T-cell (primary cell): ENCODE measurements around the gene ADAMTS14. TPM values are rescaled to one million over a fixed set of nuclear protein-coding genes. Genes with fewer than 3 reads are reported as not detected.

Experiments
- ATAC-seq, 4 experiments: fragments of 200-7000 bp in 3 of 4; fragments of 150-1000 bp in 1 of 4; cut with Tn5 transposase; replicated peaks in 1 of 4; 1 replicate in 3 of 4; 2 replicates in 1 of 4; pipeline ENCODE4 v1.10.0; 2021; ENCODE audit warnings: moderate library complexity in 3 of 4, mild to moderate bottlenecking in 2 of 4, moderate number of reproducible peaks in 1 of 4
- CTCF ChIA-PET, 2 donors: fragments of 300-600 bp; sonication (Branson Sonifier 250); formaldehyde crosslinking; loops; one replicate each; lab custom pipeline; 2022; ENCODE audit warnings: antibody characterized with exemption in 2 of 2; lab: Charles Lee
- POLR2A ChIA-PET, 2 donors: fragments of 300-600 bp; sonication (Branson Sonifier 250); formaldehyde crosslinking; loops; one replicate each; lab custom pipeline; 2022; ENCODE audit warnings: antibody characterized with exemption in 2 of 2; lab: Charles Lee
- DNase-seq, 35 experiments: peaks; one replicate each; pipeline versions ENCODE4 v3.0.0 to v3.0.0-alpha.2; 2013 to 2023
- H3K27ac ChIP-seq: one replicate; pipeline ENCODE4 v1.5.1; 2013; ENCODE audit warnings: low read length
- H3K27me3 ChIP-seq, 2 experiments: replicated peaks in 1 of 2; 1 replicate in 1 of 2; 2 replicates in 1 of 2; pipeline versions ENCODE4 v1.6.1 to v1.7.0; 2013; ENCODE audit warnings: low read length in 1 of 2, mixed read lengths in 1 of 2; ENCODE audit not compliant: control insufficient read depth in 2 of 2, insufficient read depth in 2 of 2; ENCODE audit errors: extremely low read depth in 1 of 2
- H3K36me3 ChIP-seq, 2 donors: 1 replicate in 1 of 2; 2 replicates in 1 of 2; pipeline versions ENCODE4 v1.6.1 to v1.7.0; 2013; ENCODE audit warnings: low read length in 1 of 2; ENCODE audit not compliant: control insufficient read depth in 2 of 2, insufficient read depth in 1 of 2; ENCODE audit errors: extremely low read depth in 1 of 2
- H3K4me1 ChIP-seq, 2 experiments: 1 replicate in 1 of 2; 2 replicates in 1 of 2; pipeline versions ENCODE4 v1.6.1 to v1.7.0; 2013; ENCODE audit warnings: low read length in 2 of 2, mixed read lengths in 1 of 2; ENCODE audit not compliant: insufficient read depth in 2 of 2, control insufficient read depth in 1 of 2; ENCODE audit errors: extremely low read depth in 1 of 2
- H3K4me3 ChIP-seq, 2 donors: 1 replicate in 1 of 2; 2 replicates in 1 of 2; pipeline versions ENCODE4 v1.5.1 to v1.7.0; 2013; ENCODE audit warnings: mild to moderate bottlenecking in 2 of 2, low read length in 1 of 2, moderate library complexity in 1 of 2; ENCODE audit not compliant: control insufficient read depth in 1 of 2; ENCODE audit errors: extremely low read depth in 1 of 2
- H3K9me3 ChIP-seq: 2 replicates; pipeline ENCODE4 v1.7.0; 2013
- H3K27ac Mint-ChIP-seq, 2 donors: one replicate each; pipeline ENCODE4 v1.8.0; 2020 to 2021; ENCODE audit warnings: mild to moderate bottlenecking in 2 of 2, mixed read lengths in 2 of 2
- H3K27me3 Mint-ChIP-seq, 2 donors: one replicate each; pipeline ENCODE4 v1.8.0; 2021 to 2022; ENCODE audit warnings: mixed read lengths in 2 of 2
- H3K36me3 Mint-ChIP-seq: one replicate; pipeline ENCODE4 v1.8.0; 2021; ENCODE audit warnings: mixed read lengths
- H3K4me1 Mint-ChIP-seq, 3 donors: one replicate each; pipeline ENCODE4 v1.8.0; 2020 to 2022; ENCODE audit warnings: mixed read lengths in 3 of 3, mild to moderate bottlenecking in 1 of 3
- H3K4me3 Mint-ChIP-seq, 3 donors: one replicate each; pipeline ENCODE4 v1.8.0; 2020 to 2022; ENCODE audit warnings: mild to moderate bottlenecking in 3 of 3, mixed read lengths in 3 of 3, moderate library complexity in 3 of 3
- H3K9me3 Mint-ChIP-seq, 3 donors: one replicate each; pipeline ENCODE4 v1.8.0; 2020 to 2022; ENCODE audit warnings: mixed read lengths in 3 of 3
- WGBS: methylation state at CpG from one replicate; pipeline ENCODE4 v1.1.5; 2013; ENCODE audit warnings: missing lambda C conversion rate; ENCODE audit not compliant: insufficient coverage; 5-methylcytosine and 5-hydroxymethylcytosine counted together
- total RNA-seq, 35 experiments: library from RNA in 6 of 35; stranded (reverse) in 6 of 35; fragments of 120-200 nt in 1 of 35; gene quantifications; one replicate each; pipeline versions ENCODE4 v1.2.1 to v1.2.4 and lab custom pipeline; 2013 to 2026

The ADAMTS14 gene
- total RNA-seq, 5 donors from 2014 or later (not counting 1 experiment from before 2014, with no cell fraction given): 0.09 to 0.13 (median 0.10) TPM; not detected in 1

- no peaks in the 10 kb centered on the region for H3K36me3 Mint-ChIP-seq
- DNase-seq: no peak
- H3K4me3 ChIP-seq: no peak overlapping the region
- no peak overlapping the region for H3K27ac Mint-ChIP-seq
- H3K4me3 Mint-ChIP-seq: no peak overlapping the region
- H3K27me3 Mint-ChIP-seq: no peaks in the 10 kb centered on the region
- ChIA-PET POLR2A (no interaction called here), CTCF (interaction anchor here (0.5 to 2.0 kb wide), 6 partner anchors 122 to 336 kb away, joined by 3 to 15 read pairs (median 4); no protein-coding TSS in a partner anchor)
- no peaks in the 10 kb centered on the region for H3K4me1 ChIP-seq
- H3K9me3 ChIP-seq: no peaks in the 10 kb centered on the region
- 78% methylated on average over 4 of the region's 7 CpGs for WGBS
- no peaks in the 10 kb centered on the region for H3K36me3 ChIP-seq
- no peaks in the 10 kb centered on the region for H3K9me3 Mint-ChIP-seq
- H3K4me1 Mint-ChIP-seq: peaks cover 4 to 8% (median 8%) of the 10 kb centered on the region in 3 donors
- no peak overlapping the region for H3K27ac ChIP-seq
- ATAC-seq: no peak
- peaks cover 0 to 21% of the 10 kb centered on the region in 2 experiments for H3K27me3 ChIP-seq
Observed at GRCh38 chr10:70759781-70760180, 87.5 kb downstream of the ADAMTS14 start.

DNA sequence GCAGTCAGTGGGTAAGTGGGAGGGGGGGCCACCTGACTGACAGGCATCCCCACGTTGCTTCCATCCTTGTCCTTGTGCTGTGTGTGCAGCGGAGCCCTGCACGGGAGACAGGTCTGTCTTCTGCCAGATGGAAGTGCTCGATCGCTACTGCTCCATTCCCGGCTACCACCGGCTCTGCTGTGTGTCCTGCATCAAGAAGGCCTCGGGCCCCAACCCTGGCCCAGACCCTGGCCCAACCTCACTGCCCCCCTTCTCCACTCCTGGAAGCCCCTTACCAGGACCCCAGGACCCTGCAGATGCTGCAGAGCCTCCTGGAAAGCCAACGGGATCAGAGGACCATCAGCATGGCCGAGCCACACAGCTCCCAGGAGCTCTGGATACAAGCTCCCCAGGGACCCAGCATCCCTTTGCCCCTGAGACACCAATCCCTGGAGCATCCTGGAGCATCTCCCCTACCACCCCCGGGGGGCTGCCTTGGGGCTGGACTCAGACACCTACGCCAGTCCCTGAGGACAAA is 88.0 kb downstream of the ADAMTS14 start:
- Histone ChIP-seq H3K36me3 (no peaks in the 10 kb centered on the region), H3K27ac (no peak overlapping the region), H3K9me3 (no peaks in the 10 kb centered on the region), H3K4me3 (no peak overlapping the region), H3K4me1 (no peaks in the 10 kb centered on the region), H3K27me3 (peaks cover 0 to 18% of the 10 kb centered on the region in 2 experiments)
- Mint-ChIP-seq H3K4me3 (no peak overlapping the region), H3K4me1 (peaks cover 4 to 8% (median 8%) of the 10 kb centered on the region in 3 donors), H3K36me3 (no peaks in the 10 kb centered on the region), H3K27me3 (no peaks in the 10 kb centered on the region), H3K9me3 (peaks cover 0 to 2% (median under 1%) of the 10 kb centered on the region in 3 donors), H3K27ac (no peak overlapping the region)
- no peak for DNase-seq
- WGBS: 84% methylated on average over 11 of the region's 12 CpGs
- POLR2A ChIA-PET: no interaction called here
- CTCF ChIA-PET: interaction anchor here (0.5 to 2.0 kb wide), 4 partner anchors 192 to 211 kb away, joined by 3 to 15 read pairs (median 5); no protein-coding TSS in a partner anchor
- no peak for ATAC-seq

DNA sequence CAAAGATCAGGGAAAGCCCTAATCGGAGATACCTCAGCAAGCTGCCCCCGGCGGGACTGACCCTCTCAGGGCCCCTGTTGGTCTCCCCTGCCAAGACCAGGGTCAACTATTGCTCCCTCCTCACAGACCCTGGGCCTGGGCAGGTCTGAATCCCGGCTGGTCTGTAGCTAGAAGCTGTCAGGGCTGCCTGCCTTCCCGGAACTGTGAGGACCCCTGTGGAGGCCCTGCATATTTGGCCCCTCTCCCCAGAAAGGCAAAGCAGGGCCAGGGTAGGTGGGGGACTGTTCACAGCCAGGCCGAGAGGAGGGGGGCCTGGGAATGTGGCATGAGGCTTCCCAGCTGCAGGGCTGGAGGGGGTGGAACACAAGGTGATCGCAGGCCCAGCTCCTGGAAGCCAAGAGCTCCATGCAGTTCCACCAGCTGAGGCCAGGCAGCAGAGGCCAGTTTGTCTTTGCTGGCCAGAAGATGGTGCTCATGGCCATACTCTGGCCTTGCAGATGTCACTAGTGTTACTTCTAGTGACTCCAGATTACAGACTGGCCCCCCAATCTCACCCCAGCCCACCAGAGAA is 88.8 kb downstream of the ADAMTS14 start:
- Mint-ChIP-seq H3K4me3 (no peak overlapping the region), H3K27me3 (no peaks in the 10 kb centered on the region), H3K4me1 (peaks cover 4 to 8% (median 8%) of the 10 kb centered on the region in 3 donors), H3K27ac (no peak overlapping the region), H3K9me3 (peaks cover 0 to 9% (median 4%) of the 10 kb centered on the region in 3 donors), H3K36me3 (no peaks in the 10 kb centered on the region)
- Histone ChIP-seq H3K4me1 (no peaks in the 10 kb centered on the region), H3K27me3 (peaks cover 0 to 23% of the 10 kb centered on the region in 2 experiments), H3K4me3 (no peak overlapping the region), H3K27ac (no peak overlapping the region), H3K36me3 (no peaks in the 10 kb centered on the region), H3K9me3 (no peaks in the 10 kb centered on the region)
- WGBS: 79% methylated on average over 4 of the region's 7 CpGs
- DNase-seq: no peak
- CTCF ChIA-PET: interaction anchor here in 1 of 2 donors (1.4 kb wide), 1 partner anchor 202 kb away, joined by 4 read pairs; no protein-coding TSS in a partner anchor
- ATAC-seq: no peak
- POLR2A ChIA-PET: interaction anchor here in 1 of 2 donors (1.1 kb wide), 1 partner anchor 725 kb away, joined by 3 read pairs; no protein-coding TSS in a partner anchor

- Mint-ChIP-seq H3K9me3 (peaks cover 0 to 9% (median 4%) of the 10 kb centered on the region in 3 donors), H3K36me3 (no peaks in the 10 kb centered on the region), H3K4me3 (no peak overlapping the region), H3K4me1 (peaks cover 4 to 8% (median 8%) of the 10 kb centered on the region in 3 donors), H3K27me3 (no peaks in the 10 kb centered on the region), H3K27ac (no peak overlapping the region)
- H3K27me3 ChIP-seq: peaks cover 0 to 24% of the 10 kb centered on the region in 2 experiments
- no peaks in the 10 kb centered on the region for H3K36me3 ChIP-seq
- H3K4me3 ChIP-seq: no peak overlapping the region
- 61% methylated on average over 6 of the region's 10 CpGs for WGBS
- no peaks in the 10 kb centered on the region for H3K9me3 ChIP-seq
- H3K4me1 ChIP-seq: no peaks in the 10 kb centered on the region
- ChIA-PET POLR2A (interaction anchor here in 1 of 2 donors (1.1 kb wide), 1 partner anchor 726 kb away, joined by 3 read pairs; no protein-coding TSS in a partner anchor), CTCF (interaction anchor here in 1 of 2 donors (0.7 kb wide), 1 partner anchor 12 kb away, joined by 7 read pairs; no protein-coding TSS in a partner anchor)
- no peak overlapping the region for H3K27ac ChIP-seq
- no peak for DNase-seq
- ATAC-seq: no peak
Observed at GRCh38 chr10:70761727-70762350, 89.5 kb downstream of the ADAMTS14 start.

DNA sequence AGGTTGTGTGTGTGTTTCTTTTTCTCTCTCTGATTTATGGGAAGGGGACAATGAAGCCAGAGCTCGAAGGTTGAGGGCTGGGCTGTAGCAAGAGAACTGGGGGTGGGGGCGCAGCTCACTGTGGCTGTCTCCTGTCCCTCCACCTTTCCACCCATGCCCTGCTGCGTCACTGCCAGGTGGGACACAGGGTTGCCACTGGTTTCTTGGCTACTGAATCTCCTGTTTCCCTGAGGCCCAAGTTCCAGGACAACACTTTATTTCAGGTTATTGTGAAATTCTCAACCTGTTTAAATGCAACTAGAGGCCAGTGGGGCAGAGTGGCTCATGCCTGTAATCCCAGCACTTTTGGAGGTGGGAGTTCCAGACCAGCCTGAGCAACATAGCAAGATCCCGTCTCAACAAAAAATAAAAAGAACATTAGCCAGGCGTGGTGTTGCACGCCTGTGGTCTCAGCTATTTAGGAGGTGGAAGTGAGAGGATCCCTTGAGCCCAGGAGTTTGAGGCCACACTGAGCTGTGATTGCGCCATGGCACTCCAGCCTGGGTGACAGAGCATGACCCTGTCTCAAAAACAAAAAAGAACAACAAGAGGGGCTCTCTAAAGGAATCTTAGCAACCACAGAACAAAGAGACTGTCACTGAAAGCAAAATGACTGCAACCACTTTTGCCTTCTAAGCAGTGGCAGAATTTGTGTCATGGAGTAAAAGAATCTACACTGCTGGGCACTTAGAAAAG is 90.3 kb downstream of the ADAMTS14 start:
- peaks cover 0 to 21% of the 10 kb centered on the region in 2 experiments for H3K27me3 ChIP-seq
- no peaks in the 10 kb centered on the region for H3K4me1 ChIP-seq
- H3K36me3 Mint-ChIP-seq: no peaks in the 10 kb centered on the region
- no peak for DNase-seq
- H3K4me1 Mint-ChIP-seq: peaks cover 4 to 8% (median 8%) of the 10 kb centered on the region in 3 donors
- H3K36me3 ChIP-seq: no peaks in the 10 kb centered on the region
- no peaks in the 10 kb centered on the region for H3K9me3 ChIP-seq
- H3K9me3 Mint-ChIP-seq: peaks cover 0 to 9% (median 4%) of the 10 kb centered on the region in 3 donors
- no peaks in the 10 kb centered on the region for H3K27me3 Mint-ChIP-seq
- no peak overlapping the region for H3K4me3 ChIP-seq
- no peak overlapping the region for H3K4me3 Mint-ChIP-seq
- WGBS: 100% methylated on average over 1 of the region's 7 CpGs
- POLR2A ChIA-PET: no interaction called here
- ATAC-seq: no peak
- H3K27ac ChIP-seq: no peak overlapping the region
- CTCF ChIA-PET: interaction anchor here in 1 of 2 donors (0.7 kb wide), 1 partner anchor 13 kb away, joined by 7 read pairs; no protein-coding TSS in a partner anchor
- no peak overlapping the region for H3K27ac Mint-ChIP-seq

DNA sequence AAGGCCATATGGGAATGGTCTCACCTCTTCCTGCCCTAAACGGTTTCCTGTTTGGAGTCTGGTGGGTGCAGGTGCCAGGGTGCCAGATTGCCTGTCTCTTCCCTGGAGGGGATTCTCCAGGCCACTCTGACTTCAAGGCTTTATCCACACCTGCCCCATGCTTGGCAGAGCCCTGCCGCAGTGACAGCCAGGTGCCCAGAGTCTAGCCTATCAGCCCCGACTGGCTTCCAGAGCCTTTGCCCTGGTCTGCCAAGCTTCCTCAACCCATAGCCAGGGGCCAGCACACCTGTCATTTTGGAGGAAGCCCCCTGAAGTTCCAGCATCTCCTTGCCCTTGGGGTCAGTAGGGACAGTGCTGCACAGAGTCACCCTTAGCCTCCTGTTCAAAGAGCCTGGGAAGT is 91.3 kb downstream of the ADAMTS14 start:
- ChIA-PET POLR2A (no interaction called here), CTCF (no interaction called here)
- Histone ChIP-seq H3K9me3 (no peaks in the 10 kb centered on the region), H3K27me3 (peaks cover 0 to 21% of the 10 kb centered on the region in 2 experiments), H3K36me3 (no peaks in the 10 kb centered on the region), H3K4me3 (no peak overlapping the region), H3K4me1 (no peaks in the 10 kb centered on the region), H3K27ac (no peak overlapping the region)
- Mint-ChIP-seq H3K4me1 (peaks cover 4 to 8% (median 7%) of the 10 kb centered on the region in 3 donors), H3K27me3 (no peaks in the 10 kb centered on the region), H3K4me3 (no peak overlapping the region), H3K27ac (no peak overlapping the region), H3K9me3 (peaks cover 0 to 9% (median 4%) of the 10 kb centered on the region in 3 donors), H3K36me3 (no peaks in the 10 kb centered on the region)
- ATAC-seq (no peak), DNase-seq (peak in 1 of 35 experiments; percentile 17)
- 90% methylated on average over 2 of the region's 3 CpGs for WGBS
